PC-9 (cell line): ENCODE measurements around the gene SSH3. TPM values are rescaled to one million over a fixed set of nuclear protein-coding genes. Genes with fewer than 3 reads are reported as not detected.

Experiments
- BruUV-seq: library from RNA; stranded (reverse); fragments of 400-500 nt; replicated peaks from 2 replicates; lab custom pipeline; 2021; lab: Mats Ljungman, UMichigan
- CTCF ChIA-PET: fragments of 300-600 bp; sonication (Branson Sonifier 250); formaldehyde crosslinking; loops from one replicate; lab custom pipeline; 2022; ENCODE audit warnings: antibody characterized with exemption; lab: Charles Lee
- POLR2A ChIA-PET: fragments of 300-600 bp; sonication (Branson Sonifier 250); formaldehyde crosslinking; loops from one replicate; lab custom pipeline; 2022; ENCODE audit warnings: antibody characterized with exemption; ENCODE audit not compliant: unreplicated experiment; lab: Charles Lee
- DNase-seq, 2 experiments: peaks; one replicate each; pipeline versions ENCODE4 v3.0.0 to v3.0.0-alpha.2; 2015 to 2022; ENCODE audit warnings: mixed read lengths in 1 of 2
- H2AFZ ChIP-seq: fragments of 200-600 bp; sonication (generic); 2 replicates; pipeline ENCODE4 v1.8.1; 2017; ENCODE audit warnings: antibody characterized with exemption
- H3F3A ChIP-seq: fragments of 200-600 bp; sonication (generic); 2 replicates; pipeline ENCODE4 v1.8.1; 2017; ENCODE audit warnings: antibody characterized with exemption, mild to moderate bottlenecking, low read depth; ENCODE audit not compliant: insufficient read depth
- H3K27ac ChIP-seq: fragments of 200-600 bp; sonication (generic); 2 replicates; pipeline ENCODE4 v1.6.1; 2016; ENCODE audit warnings: mixed run types
- H3K27me3 ChIP-seq: fragments of 200-600 bp; sonication (generic); 2 replicates; pipeline ENCODE4 v1.6.1; 2016; ENCODE audit warnings: low read depth, mixed run types; ENCODE audit not compliant: insufficient read depth
- H3K36me3 ChIP-seq: fragments of 200-600 bp; sonication (generic); 2 replicates; pipeline ENCODE4 v1.6.1; 2016; ENCODE audit warnings: low read depth, mixed run types
- H3K4me1 ChIP-seq: fragments of 200-600 bp; sonication (generic); replicated peaks from 2 replicates; pipeline ENCODE4 v1.6.1; 2016; ENCODE audit warnings: mixed run types; ENCODE audit not compliant: insufficient read depth
- H3K4me2 ChIP-seq: fragments of 200-600 bp; sonication (generic); 2 replicates; pipeline ENCODE4 v1.6.1; 2017; ENCODE audit warnings: mixed run types
- H3K4me3 ChIP-seq: fragments of 200-600 bp; sonication (generic); 2 replicates; pipeline ENCODE4 v1.6.1; 2016; ENCODE audit warnings: mixed run types
- H3K79me2 ChIP-seq: fragments of 200-600 bp; sonication (generic); 2 replicates; pipeline ENCODE4 v1.6.1; 2017; ENCODE audit warnings: low read depth, mixed run types
- H3K9me2 ChIP-seq: fragments of 200-600 bp; sonication (generic); 2 replicates; pipeline ENCODE4 v1.8.1; 2017; ENCODE audit warnings: mild to moderate bottlenecking; ENCODE audit not compliant: insufficient read depth
- H3K9me3 ChIP-seq: fragments of 200-600 bp; sonication (generic); 2 replicates; pipeline ENCODE4 v1.8.1; 2016; ENCODE audit warnings: low read depth; ENCODE audit not compliant: insufficient read depth
- H4K20me1 ChIP-seq: fragments of 200-600 bp; sonication (generic); 2 replicates; pipeline ENCODE4 v1.8.1; 2017; ENCODE audit not compliant: insufficient read depth
- EZH2 ChIP-seq: fragments of 200-600 bp; sonication (generic); IDR thresholded peaks from 2 replicates; pipeline ENCODE4 v1.8.0; 2017; ENCODE audit warnings: antibody characterized with exemption, low read depth
- intact Hi-C: fragments of 100-400 bp; cut with micrococcal nuclease; formaldehyde crosslinking; loops from one replicate; pipeline ENCODE4 v1.10.0; 2022; ENCODE audit not compliant: unreplicated experiment
- total RNA-seq: library from RNA; stranded (reverse); gene quantifications from 2 replicates; pipeline ENCODE4 v1.2.3, GENCODE V29; 2021
- TF ChIP-seq, protein P1 (sequence below): fragments of 200-600 bp; sonication (generic); conservative IDR thresholded peaks from 2 replicates; pipeline ENCODE4 v1.6.1; 2017; ENCODE audit warnings: mixed run types, antibody characterized with exemption, mild to moderate bottlenecking, moderate library complexity

SSH3 gene
- total RNA-seq, 1 experiment from 2014 or later: 124 TPM

GRCh38 chr11:67337257-67337656, 33.9 kb downstream of the SSH3 start:
- H3F3A ChIP-seq: peaks cover 5% of the 10 kb centered on the region; the same call in 1 of the 2 replicates
- DNase-seq: no peak
- no peaks in the 10 kb centered on the region for H3K9me3 ChIP-seq
- POLR2A ChIA-PET: no interaction called here
- no peaks in the 10 kb centered on the region for H3K27me3 ChIP-seq
- no peak overlapping the region for H3K4me3 ChIP-seq
- intact Hi-C loops: no loop called here
- TF ChIP-seq, protein P1, sequence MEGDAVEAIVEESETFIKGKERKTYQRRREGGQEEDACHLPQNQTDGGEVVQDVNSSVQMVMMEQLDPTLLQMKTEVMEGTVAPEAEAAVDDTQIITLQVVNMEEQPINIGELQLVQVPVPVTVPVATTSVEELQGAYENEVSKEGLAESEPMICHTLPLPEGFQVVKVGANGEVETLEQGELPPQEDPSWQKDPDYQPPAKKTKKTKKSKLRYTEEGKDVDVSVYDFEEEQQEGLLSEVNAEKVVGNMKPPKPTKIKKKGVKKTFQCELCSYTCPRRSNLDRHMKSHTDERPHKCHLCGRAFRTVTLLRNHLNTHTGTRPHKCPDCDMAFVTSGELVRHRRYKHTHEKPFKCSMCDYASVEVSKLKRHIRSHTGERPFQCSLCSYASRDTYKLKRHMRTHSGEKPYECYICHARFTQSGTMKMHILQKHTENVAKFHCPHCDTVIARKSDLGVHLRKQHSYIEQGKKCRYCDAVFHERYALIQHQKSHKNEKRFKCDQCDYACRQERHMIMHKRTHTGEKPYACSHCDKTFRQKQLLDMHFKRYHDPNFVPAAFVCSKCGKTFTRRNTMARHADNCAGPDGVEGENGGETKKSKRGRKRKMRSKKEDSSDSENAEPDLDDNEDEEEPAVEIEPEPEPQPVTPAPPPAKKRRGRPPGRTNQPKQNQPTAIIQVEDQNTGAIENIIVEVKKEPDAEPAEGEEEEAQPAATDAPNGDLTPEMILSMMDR: no peak
- no peak for TF ChIP-seq EZH2
- no peak overlapping the region for H3K27ac ChIP-seq
- H3K79me2 ChIP-seq: no peaks in the 10 kb centered on the region
- no peak overlapping the region for H3K4me2 ChIP-seq
- no peaks in the 10 kb centered on the region for H3K4me1 ChIP-seq
- no peak overlapping the region for H2AFZ ChIP-seq
- H3K36me3 ChIP-seq: no peaks in the 10 kb centered on the region
- CTCF ChIA-PET: interaction anchor here (0.6 kb wide), 1 partner anchor 257 kb away, joined by 3 read pairs; no protein-coding TSS in a partner anchor
- H3K9me2 ChIP-seq: no peaks in the 10 kb centered on the region
- no peaks in the 10 kb centered on the region for H4K20me1 ChIP-seq
- BruUV-seq: no TSS peak

GRCh38 chr11:67344264-67344663, 40.9 kb downstream of the SSH3 start:
- Histone ChIP-seq H3K36me3 (no peaks in the 10 kb centered on the region), H3K9me3 (no peaks in the 10 kb centered on the region), H3K4me3 (no peak overlapping the region), H3K9me2 (no peaks in the 10 kb centered on the region), H3K27ac (peak overlapping the region; percentile 82), H3K27me3 (no peaks in the 10 kb centered on the region), H3K4me1 (peaks cover 42% of the 10 kb centered on the region), H4K20me1 (no peaks in the 10 kb centered on the region), H2AFZ (no peak overlapping the region), H3F3A (peaks cover 38% of the 10 kb centered on the region), H3K79me2 (peaks cover 15% of the 10 kb centered on the region), H3K4me2 (no peak overlapping the region)
- no peak for DNase-seq
- ChIA-PET CTCF (interaction anchor here (0.6 to 2.9 kb wide), 5 partner anchors 37 to 634 kb away, joined by 3 to 21 read pairs (median 11); partner anchors contain the start of gene NUDT8), POLR2A (interaction anchor here (0.6 kb wide), 1 partner anchor 495 kb away, joined by 5 read pairs; no protein-coding TSS in a partner anchor)
- intact Hi-C loops: no loop called here
- TF ChIP-seq EZH2: no peak
- TF ChIP-seq, protein P1: no peak
- BruUV-seq: no TSS peak

- Histone ChIP-seq H3K36me3 (no peaks in the 10 kb centered on the region), H2AFZ (no peak overlapping the region), H3K9me2 (no peaks in the 10 kb centered on the region), H3K27ac (peak overlapping the region; percentile 82), H3K27me3 (no peaks in the 10 kb centered on the region), H3K9me3 (no peaks in the 10 kb centered on the region), H3F3A (peaks cover 41% of the 10 kb centered on the region), H3K4me2 (peak overlapping the region; percentile 52), H4K20me1 (no peaks in the 10 kb centered on the region), H3K4me1 (peaks cover 42% of the 10 kb centered on the region), H3K4me3 (no peak overlapping the region), H3K79me2 (peaks cover 21% of the 10 kb centered on the region)
- no peak for TF ChIP-seq EZH2
- TF ChIP-seq, protein P1: no peak
- peak in 1 of 2 experiments; percentile 55 for DNase-seq
- intact Hi-C loops: no loop called here
- ChIA-PET POLR2A (interaction anchor here (0.6 to 1.5 kb wide), 12 partner anchors 10 to 453 kb away, joined by 3 to 8 read pairs (median 5); partner anchors contain the start of genes PITPNM1 and PPP1CA), CTCF (interaction anchor here (0.6 to 2.9 kb wide), 17 partner anchors 9 to 292 kb away, joined by 3 to 21 read pairs (median 3); partner anchors contain the start of genes CLCF1, PITPNM1, PPP1CA and RAD9A)
- BruUV-seq: no TSS peak
Measured at GRCh38 chr11:67345247-67345919, 42.1 kb downstream of the SSH3 start.
